Natural killer cell (primary cell): ENCODE results near the gene NEDD4L. TPM values are rescaled to one million over a fixed set of nuclear protein-coding genes. Genes with fewer than 3 reads are reported as not detected.

ENCODE experiments used
- ATAC-seq, 3 donors: fragments of 150-1000 bp in 2 of 3; fragments of 200-7000 bp in 1 of 3; cut with Tn5 transposase; 1 replicate in 1 of 3; 2 replicates in 2 of 3; pipeline ENCODE4 v1.10.0; 2021; ENCODE audit warnings: mild to moderate bottlenecking in 2 of 3, moderate library complexity in 2 of 3
- DNase-seq, 2 donors: peaks; one replicate each; pipeline versions ENCODE4 v3.0.0 to v3.0.0-alpha.2; 2013 to 2021; ENCODE audit warnings: mixed read lengths in 1 of 2
- H3K27ac ChIP-seq: one replicate; pipeline ENCODE4 v1.5.1; 2013; ENCODE audit warnings: mild to moderate bottlenecking, low read length
- H3K27me3 ChIP-seq: one replicate; pipeline ENCODE4 v1.6.1; 2013; ENCODE audit warnings: low read length; ENCODE audit not compliant: control insufficient read depth, insufficient read depth
- H3K36me3 ChIP-seq: one replicate; pipeline ENCODE4 v1.6.1; 2013; ENCODE audit warnings: low read length; ENCODE audit not compliant: control insufficient read depth, insufficient read depth
- H3K4me1 ChIP-seq: one replicate; pipeline ENCODE4 v1.6.1; 2013; ENCODE audit warnings: low read length; ENCODE audit not compliant: control insufficient read depth, insufficient read depth
- H3K4me3 ChIP-seq: one replicate; pipeline ENCODE4 v1.5.1; 2013; ENCODE audit warnings: low read length
- H3K9me3 ChIP-seq: one replicate; pipeline ENCODE4 v1.6.1; 2013; ENCODE audit warnings: low read length; ENCODE audit not compliant: control insufficient read depth, insufficient read depth
- H3K27ac Mint-ChIP-seq, 2 donors: one replicate each; pipeline ENCODE4 v1.8.0; 2022; ENCODE audit warnings: mild to moderate bottlenecking in 2 of 2, mixed read lengths in 2 of 2, moderate library complexity in 1 of 2
- H3K27me3 Mint-ChIP-seq, 2 donors: one replicate each; pipeline ENCODE4 v1.8.0; 2022; ENCODE audit warnings: low read depth in 2 of 2, mixed read lengths in 2 of 2
- H3K36me3 Mint-ChIP-seq: one replicate; pipeline ENCODE4 v1.8.0; 2022; ENCODE audit warnings: mixed read lengths
- H3K4me1 Mint-ChIP-seq, 2 donors: one replicate each; pipeline ENCODE4 v1.8.0; 2022; ENCODE audit warnings: mixed read lengths in 2 of 2
- H3K4me3 Mint-ChIP-seq: one replicate; pipeline ENCODE4 v1.8.0; 2022; ENCODE audit warnings: mild to moderate bottlenecking, moderate library complexity, mixed read lengths
- H3K9me3 Mint-ChIP-seq, 2 donors: one replicate each; pipeline ENCODE4 v1.8.0; 2022; ENCODE audit warnings: mixed read lengths in 2 of 2
- WGBS: methylation state at CpG from one replicate; pipeline ENCODE4 v1.1.7; 2013; ENCODE audit warnings: missing lambda C conversion rate; ENCODE audit not compliant: insufficient coverage; 5-methylcytosine and 5-hydroxymethylcytosine counted together
- intact Hi-C: fragments of 100-400 bp; cut with micrococcal nuclease; formaldehyde crosslinking; loops from one replicate; pipeline ENCODE4 v1.14.2; 2022
- total RNA-seq, 4 donors: library from RNA; stranded (reverse); fragments of 120-200 nt in 1 of 4; gene quantifications; one replicate each; pipeline versions ENCODE4 v1.2.3 to v1.2.4, GENCODE V29; 2013 to 2022
- TF ChIP-seq, protein P1 (sequence below): fragments of 200-600 bp; IDR thresholded peaks from one replicate; pipeline ENCODE4 v1.8.0; 2022; ENCODE audit warnings: antibody characterized with exemption

The NEDD4L gene
- total RNA-seq, 3 donors from 2014 or later (not counting 1 experiment from before 2014, with no cell fraction given), result 3.4 to 15.3 (median 14.3) TPM

DNA sequence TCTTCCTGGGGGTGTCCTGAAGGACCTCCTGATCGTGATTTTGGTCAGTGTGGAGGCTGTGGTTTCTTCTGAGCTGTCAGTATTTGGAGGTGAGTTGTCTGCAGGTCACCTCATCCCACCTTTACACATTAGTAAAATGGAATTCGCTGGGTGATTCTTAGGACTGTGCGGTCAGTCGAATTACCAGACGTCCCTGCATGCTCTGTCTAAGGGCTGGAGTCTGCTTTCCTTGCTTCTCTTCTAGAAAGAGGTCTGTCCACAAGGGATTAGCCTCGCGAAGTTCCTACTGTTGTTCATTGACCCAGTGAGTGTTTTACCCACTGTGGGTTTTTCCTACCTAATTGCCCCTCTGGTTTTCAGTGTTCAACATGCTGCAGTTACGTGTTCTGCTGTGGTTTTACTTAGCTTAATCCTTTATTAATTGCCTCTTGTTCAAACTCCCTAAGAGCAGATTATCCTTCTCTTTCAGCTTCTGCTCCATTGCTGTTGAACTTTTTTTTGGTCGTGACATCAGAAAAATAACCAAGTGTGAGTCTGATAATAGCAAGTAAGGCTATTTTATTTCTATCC, 183.4 kb downstream of the NEDD4L start:
- TF ChIP-seq, protein P1, sequence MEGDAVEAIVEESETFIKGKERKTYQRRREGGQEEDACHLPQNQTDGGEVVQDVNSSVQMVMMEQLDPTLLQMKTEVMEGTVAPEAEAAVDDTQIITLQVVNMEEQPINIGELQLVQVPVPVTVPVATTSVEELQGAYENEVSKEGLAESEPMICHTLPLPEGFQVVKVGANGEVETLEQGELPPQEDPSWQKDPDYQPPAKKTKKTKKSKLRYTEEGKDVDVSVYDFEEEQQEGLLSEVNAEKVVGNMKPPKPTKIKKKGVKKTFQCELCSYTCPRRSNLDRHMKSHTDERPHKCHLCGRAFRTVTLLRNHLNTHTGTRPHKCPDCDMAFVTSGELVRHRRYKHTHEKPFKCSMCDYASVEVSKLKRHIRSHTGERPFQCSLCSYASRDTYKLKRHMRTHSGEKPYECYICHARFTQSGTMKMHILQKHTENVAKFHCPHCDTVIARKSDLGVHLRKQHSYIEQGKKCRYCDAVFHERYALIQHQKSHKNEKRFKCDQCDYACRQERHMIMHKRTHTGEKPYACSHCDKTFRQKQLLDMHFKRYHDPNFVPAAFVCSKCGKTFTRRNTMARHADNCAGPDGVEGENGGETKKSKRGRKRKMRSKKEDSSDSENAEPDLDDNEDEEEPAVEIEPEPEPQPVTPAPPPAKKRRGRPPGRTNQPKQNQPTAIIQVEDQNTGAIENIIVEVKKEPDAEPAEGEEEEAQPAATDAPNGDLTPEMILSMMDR, result no peak
- whole genome bisulfite sequencing, result 93% methylated on average over 7 of the region's 9 CpGs
- Histone ChIP-seq H3K27me3 (no peaks in the 10 kb centered on the region), H3K27ac (no peak overlapping the region), H3K36me3 (no peaks in the 10 kb centered on the region), H3K9me3 (no peaks in the 10 kb centered on the region), H3K4me1 (no peaks in the 10 kb centered on the region), H3K4me3 (no peak overlapping the region)
- Mint-ChIP-seq H3K9me3 (no peaks in the 10 kb centered on the region), H3K4me1 (no peaks in the 10 kb centered on the region), H3K27me3 (peaks cover 3 to 11% of the 10 kb centered on the region in 2 donors), H3K4me3 (no peak overlapping the region), H3K36me3 (no peaks in the 10 kb centered on the region), H3K27ac (no peak overlapping the region)
- no peak for ATAC-seq
- no peak for DNase-seq
- intact Hi-C loops, result no loop called here

DNA sequence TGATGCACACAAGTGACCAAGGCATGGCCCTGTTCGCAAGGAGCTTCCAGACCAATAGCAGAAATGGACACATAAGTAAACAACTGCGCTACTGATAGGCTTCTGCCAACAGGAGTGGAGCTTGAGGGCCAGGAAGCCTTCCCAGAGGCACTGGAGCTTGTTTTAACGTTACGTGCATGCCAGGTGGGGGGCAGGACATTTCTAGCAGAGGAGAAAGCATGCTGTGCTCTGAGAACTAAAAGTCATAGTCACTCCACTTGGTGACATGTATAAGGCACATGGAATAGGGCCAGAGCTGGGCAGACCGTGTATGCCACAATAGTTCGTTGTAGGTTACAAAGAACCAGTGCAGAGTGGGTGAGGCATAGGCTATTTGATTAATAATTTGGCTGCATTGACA, 184.2 kb downstream of the NEDD4L start:
- intact Hi-C loops, result no loop called here
- H3K27ac ChIP-seq, result no peak overlapping the region
- H3K4me1 ChIP-seq, result no peaks in the 10 kb centered on the region
- Mint-ChIP-seq H3K27ac (no peak overlapping the region), H3K9me3 (no peaks in the 10 kb centered on the region), H3K4me3 (no peak overlapping the region), H3K36me3 (no peaks in the 10 kb centered on the region), H3K4me1 (no peaks in the 10 kb centered on the region), H3K27me3 (peaks cover 3 to 7% of the 10 kb centered on the region in 2 donors)
- H3K36me3 ChIP-seq, result no peaks in the 10 kb centered on the region
- DNase-seq (no peak), ATAC-seq (no peak)
- no peaks in the 10 kb centered on the region for H3K27me3 ChIP-seq
- 90% methylated on average over 6 of the region's 6 CpGs for WGBS
- TF ChIP-seq, protein P1, result no peak
- no peak overlapping the region for H3K4me3 ChIP-seq
- H3K9me3 ChIP-seq, result no peaks in the 10 kb centered on the region

DNA sequence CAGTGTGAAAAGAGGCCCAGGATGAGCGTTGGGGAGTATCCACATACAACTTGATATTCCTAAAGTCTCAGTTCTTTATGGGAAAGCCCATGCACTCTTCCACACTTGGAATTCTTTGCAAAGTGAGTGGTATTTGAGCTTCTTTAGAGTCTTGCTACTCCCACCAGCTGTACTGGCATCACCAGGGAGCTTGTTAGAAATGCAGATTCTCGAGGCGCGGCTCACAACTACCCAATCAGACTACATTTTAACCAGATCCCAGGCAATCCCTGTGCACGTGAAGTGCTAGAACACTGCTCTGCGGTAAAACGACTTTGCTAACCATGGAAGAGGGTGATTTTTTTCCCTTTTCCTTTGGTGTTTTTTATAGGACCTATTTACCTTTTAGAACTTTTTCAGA, 184.7 kb downstream of the NEDD4L start:
- TF ChIP-seq, protein P1, result no peak
- Mint-ChIP-seq H3K4me3 (no peak overlapping the region), H3K27ac (no peak overlapping the region), H3K27me3 (peaks cover 1 to 3% of the 10 kb centered on the region in 2 donors), H3K4me1 (no peaks in the 10 kb centered on the region), H3K9me3 (no peaks in the 10 kb centered on the region), H3K36me3 (no peaks in the 10 kb centered on the region)
- Histone ChIP-seq H3K27ac (no peak overlapping the region), H3K27me3 (no peaks in the 10 kb centered on the region), H3K4me1 (no peaks in the 10 kb centered on the region), H3K4me3 (no peak overlapping the region), H3K36me3 (no peaks in the 10 kb centered on the region), H3K9me3 (no peaks in the 10 kb centered on the region)
- intact Hi-C loops, result no loop called here
- ATAC-seq (no peak), DNase-seq (no peak)
- 96% methylated on average over 6 of the region's 7 CpGs for whole genome bisulfite sequencing

DNA sequence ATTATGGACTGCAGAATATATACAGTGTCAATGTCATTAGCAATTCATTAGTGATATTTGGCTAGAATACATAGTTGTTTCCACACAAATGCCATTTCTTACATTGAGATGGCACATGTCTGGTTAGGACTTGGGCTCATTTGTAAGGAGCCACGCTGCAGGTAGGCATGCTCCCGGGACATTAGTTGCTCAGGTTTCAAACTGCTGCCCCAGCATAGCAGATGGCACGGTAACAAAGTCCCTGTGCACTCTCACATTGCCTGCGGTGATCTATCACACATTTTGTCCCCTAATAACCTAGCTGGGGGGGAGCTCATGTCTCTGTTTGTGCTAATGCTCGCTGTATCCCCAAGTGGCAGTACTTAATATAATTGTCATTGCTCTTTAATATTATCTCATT, 185.1 kb downstream of the NEDD4L start:
- Histone ChIP-seq H3K9me3 (no peaks in the 10 kb centered on the region), H3K36me3 (no peaks in the 10 kb centered on the region), H3K27ac (no peak overlapping the region), H3K27me3 (no peaks in the 10 kb centered on the region), H3K4me1 (no peaks in the 10 kb centered on the region), H3K4me3 (no peak overlapping the region)
- H3K4me3 Mint-ChIP-seq, result no peak overlapping the region
- peaks cover 0 to 3% of the 10 kb centered on the region in 2 donors for H3K27me3 Mint-ChIP-seq
- DNase-seq (no peak), ATAC-seq (no peak)
- H3K27ac Mint-ChIP-seq, result no peak overlapping the region
- TF ChIP-seq, protein P1, result no peak
- no peaks in the 10 kb centered on the region for H3K4me1 Mint-ChIP-seq
- H3K36me3 Mint-ChIP-seq, result no peaks in the 10 kb centered on the region
- intact Hi-C loops, result no loop called here
- no peaks in the 10 kb centered on the region for H3K9me3 Mint-ChIP-seq
- 97% methylated on average over 5 of the region's 5 CpGs for WGBS
